IPS-18c (cell line): Measurements from ENCODE around the gene PROP1.
"Not testable (repeated sequence)": the region's sequence is repeated elsewhere in the genome, so short reads cannot be mapped to it uniquely, and the experiment has no call there.

Source experiments
- H3K4me3 ChIP-seq: 2 replicates; pipeline ENCODE4 v1.7.0; 2013; ENCODE audit warnings: low read depth, mild to moderate bottlenecking, low read length, moderate library complexity; ENCODE audit not compliant: insufficient read depth
- H3K9me3 ChIP-seq: one replicate; pipeline ENCODE4 v1.6.1; 2013; ENCODE audit warnings: mild to moderate bottlenecking, low read length, moderate library complexity; ENCODE audit not compliant: control insufficient read depth, insufficient read depth

PROP1 gene

DNA sequence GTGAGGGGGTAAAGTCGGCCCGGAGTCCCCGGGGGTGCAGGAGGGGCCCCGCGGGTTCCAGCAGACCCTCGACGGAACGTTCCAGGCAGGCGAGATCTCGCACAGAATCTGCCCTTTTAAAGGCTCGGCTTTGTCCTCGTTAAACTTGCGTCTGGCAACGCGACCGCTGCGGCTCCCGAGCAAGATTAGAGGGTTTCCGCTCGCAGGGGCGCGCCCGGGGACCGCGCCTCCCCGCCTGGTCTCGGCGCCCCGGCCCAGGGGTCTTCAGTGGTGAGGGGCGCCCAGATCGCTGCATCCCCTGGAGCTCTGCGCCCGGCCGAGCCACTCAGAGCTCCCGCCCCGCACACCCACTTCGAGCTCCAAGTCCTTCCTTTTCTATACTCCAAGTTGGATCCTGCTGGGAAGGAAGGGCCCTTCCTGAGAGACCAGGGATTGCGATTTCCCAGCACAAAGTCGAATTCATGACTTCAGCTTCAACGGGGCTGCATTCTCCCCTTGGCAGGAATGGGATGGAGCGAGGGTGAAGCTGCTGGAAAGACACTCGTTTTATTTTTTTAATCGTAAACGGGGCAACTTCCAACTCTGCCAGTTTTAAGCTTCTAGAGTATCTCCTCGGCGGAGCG is 11.3 kb downstream of the PROP1 start:
- peaks cover 2% of the 10 kb centered on the region for H3K9me3 ChIP-seq
- no peak overlapping the region for H3K4me3 ChIP-seq

DNA sequence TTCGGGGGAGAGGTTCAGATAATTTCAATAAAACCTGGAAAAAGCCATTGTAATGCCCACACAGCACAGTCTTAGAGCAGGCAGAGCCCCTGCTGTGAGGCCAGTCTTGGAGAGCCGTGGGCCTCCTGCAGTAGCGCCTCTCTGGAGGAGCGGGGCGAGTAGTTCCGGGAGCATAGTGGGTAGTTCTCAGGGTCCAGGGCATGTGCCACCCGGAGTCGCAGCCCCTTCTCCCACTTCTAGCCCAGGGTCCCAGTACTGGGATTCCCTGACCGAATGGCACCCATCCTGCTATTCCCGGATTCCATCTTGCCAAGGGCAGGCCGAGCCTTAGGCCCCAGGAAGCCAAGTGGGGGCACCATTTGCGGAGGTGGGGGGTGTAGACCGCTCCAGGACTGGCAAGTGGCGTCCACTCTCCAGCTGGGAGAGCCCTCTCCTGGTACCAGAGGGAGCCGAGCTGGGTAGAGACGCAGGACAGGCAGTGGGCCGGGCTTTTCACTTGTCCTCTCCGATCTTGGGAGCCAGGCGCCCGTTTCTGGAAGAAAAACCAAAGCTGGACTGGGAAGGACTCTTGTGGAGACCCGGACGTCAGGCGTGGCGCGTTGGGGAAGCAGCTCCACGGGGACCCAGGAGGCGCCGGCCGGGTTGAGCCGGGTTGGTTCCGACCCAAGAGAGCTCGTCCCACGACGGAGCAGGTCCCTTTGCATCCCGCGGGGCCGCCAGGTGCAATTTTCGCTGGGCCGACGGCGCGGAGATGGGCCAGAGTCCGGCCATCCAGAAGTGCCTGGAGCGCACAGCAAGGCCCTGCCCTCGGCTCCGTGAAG is 12.1 kb downstream of the PROP1 start:
- no peak overlapping the region for H3K4me3 ChIP-seq

DNA sequence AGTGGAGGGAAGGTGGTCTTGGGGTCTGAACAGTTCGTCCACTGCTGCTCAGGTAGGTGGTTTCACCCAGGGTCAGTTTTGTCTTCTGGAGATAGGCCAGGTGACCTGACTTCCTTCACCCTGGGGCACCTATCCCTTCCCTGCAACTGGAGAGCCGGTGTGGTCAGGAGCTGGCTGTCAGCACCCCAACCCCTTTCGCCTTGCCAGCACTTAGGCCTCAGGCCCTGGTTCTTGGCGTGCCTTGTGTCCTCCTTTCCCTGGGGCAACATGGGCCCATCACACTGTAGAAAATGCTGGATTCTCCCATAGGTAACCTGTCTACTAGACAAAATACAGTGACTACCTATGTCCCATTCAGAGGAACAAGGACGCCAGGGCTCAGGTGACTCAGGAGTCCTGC is 13.1 kb downstream of the PROP1 start:
- Histone ChIP-seq H3K9me3 (peaks cover 2% of the 10 kb centered on the region), H3K4me3 (no peak overlapping the region)

More for the DNA sequence above, 12.1 kb downstream of the PROP1 start:
- peaks cover 2% of the 10 kb centered on the region for H3K9me3 ChIP-seq

DNA sequence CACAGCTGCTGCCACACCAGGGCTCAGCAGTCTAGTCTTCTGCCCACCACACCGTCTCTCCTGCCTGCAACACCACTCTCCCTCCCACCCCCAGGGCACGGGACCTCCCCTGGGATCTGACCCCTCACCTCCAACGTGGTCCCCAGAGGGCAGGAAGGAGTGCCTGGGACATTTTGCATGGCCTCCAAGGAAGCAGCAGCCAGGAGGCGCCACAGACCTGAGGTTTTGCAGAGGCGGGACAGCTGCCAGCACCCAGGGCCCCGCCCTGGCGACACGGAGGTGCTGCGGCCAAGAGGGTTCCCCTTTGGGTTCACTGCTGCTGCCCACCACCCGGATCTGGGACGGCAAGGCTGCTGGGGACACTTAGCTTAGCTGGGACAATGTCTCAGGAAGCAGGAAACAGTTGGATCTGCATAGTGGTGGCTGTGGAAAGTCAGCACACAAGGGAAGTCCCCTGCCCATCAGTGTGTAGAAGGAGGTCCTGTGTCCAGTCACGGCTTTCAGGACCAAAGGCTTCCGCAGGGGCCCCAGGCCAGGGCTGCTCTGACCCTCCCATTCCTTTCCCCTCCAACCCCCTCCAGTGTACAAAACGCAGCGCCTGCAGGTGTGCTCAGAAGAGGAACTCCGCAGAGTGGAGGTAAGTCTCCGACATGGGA is 13.8 kb downstream of the PROP1 start:
- Histone ChIP-seq H3K4me3 (no peak overlapping the region), H3K9me3 (peaks cover 2% of the 10 kb centered on the region)

DNA sequence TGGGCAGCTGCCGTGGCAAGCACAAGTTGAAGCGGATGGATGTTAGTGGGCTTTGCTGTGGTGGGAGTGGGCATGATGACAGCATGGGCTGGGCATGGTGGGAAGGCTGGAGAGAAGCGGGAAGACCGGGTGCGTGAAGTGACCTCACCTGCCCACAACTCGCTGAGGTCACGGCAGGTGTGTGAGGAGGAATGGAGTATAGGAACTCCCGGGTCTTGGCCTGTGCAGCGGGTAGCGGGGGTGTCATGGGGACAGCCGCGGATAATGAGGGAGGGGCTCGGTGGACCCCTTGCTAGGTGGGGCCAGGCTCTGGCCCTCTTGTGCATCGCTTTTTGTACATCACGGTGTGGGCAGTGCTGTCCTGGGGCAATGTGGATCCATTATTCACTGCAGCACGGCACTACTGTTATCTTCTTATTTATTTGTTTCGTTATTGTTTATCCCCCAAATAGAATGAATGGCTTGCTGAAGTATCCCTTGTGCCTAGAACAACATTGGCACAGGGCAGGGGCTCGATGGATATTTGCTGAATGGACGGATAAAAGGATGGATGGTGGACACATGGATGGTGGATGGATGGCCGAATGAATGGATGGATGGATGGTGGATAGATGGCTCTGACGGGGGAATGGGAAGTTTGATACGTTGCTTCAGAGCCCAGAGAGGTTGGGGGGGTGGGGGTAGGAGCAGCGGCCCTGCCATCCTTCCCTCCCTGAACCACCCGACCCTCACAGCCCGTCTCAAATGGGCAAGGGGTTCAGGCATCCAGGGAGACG is 14.6 kb downstream of the PROP1 start:
- Histone ChIP-seq H3K4me3 (no peak overlapping the region), H3K9me3 (peaks cover 2% of the 10 kb centered on the region)

DNA sequence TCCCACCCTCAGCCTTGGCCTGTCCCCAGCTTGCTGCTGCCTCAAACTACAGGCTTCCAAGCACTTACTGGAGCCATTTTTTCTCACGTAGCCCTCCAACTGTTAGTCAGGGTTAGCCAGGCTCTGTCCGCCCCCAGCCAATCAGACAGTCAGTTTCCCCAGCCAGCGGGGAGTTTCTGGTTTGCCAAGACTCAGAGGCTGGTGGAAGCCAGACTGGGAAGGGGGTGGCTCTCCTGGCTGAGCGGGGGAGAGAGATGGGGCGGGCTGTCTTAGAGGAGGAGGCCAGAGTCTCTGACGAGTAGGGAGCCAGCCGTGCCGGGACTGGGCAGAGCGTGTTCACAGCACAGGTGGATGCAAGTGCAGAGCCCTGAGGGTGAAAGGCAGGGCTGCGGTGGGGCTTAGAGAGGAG is 15.3 kb downstream of the PROP1 start:
- Histone ChIP-seq H3K9me3 (no peaks in the 10 kb centered on the region), H3K4me3 (no peak overlapping the region)

DNA sequence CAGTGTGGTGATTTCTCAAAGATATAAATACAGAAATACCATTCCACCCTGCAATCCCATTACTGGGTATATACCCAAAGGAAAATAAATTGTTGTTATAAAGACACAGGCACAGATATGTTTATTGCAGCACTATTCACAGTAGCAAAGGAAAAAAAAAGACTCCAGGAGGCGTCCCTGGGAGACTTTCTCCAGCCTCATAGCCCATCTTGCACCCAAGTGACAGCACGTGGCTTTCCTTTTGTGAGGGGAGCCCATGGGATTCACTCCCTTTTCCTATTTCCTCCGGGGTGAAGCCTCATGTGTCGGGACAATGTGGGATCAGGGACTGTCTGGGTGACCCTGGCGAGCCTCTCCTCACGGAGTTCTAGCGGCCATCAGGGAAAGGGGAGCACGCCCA is 18.4 kb downstream of the PROP1 start:
- H3K9me3 ChIP-seq, H3K4me3 ChIP-seq: not testable (repeated sequence)

DNA sequence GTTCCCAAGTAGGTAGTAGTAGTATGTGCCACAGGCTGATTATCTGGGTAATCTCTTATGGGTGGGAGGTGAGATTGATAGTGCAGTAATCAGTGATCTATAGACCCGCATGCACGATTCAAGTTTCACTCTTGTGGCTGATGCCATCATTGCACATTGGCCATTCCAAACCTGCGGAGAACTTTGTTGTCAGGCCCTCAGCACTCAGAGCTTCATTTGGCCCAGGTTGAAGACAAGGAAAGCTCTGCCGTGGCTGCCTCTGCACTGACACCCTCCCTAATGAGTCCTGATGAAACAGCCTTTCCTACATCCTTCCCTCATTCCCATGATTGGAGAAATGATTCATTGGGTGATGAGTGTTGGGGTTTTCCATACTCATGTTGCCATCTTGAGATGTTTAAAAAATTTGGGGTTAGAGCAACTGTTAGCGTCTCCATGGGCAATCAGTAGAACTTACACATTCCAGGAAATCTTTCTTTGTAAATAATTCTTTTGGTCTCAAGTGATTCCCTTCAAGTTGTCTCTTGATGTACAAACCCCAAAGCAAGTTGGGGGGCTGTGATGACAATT is 22.9 kb downstream of the PROP1 start:
- Histone ChIP-seq H3K4me3 (no peak overlapping the region), H3K9me3 (no peaks in the 10 kb centered on the region)

DNA sequence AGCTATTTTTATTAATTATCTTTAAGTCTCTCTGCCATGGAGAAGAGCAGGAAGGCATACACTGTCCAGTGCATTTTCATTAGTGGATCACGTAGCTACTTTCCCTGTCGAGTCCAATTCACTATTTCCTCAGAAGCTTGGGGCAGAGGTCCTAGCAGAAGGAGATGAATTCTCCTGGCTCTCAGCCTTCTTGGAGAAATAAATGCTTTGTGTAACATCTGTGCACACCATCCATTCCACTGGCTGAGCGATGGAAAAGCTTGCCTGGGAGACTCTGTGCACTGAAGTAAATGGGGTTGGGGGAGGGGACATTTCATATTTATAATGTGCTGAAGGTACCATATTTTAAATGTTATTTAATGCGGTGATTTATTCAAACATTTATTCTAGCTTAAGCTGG is 23.4 kb downstream of the PROP1 start:
- Histone ChIP-seq H3K9me3 (no peaks in the 10 kb centered on the region), H3K4me3 (no peak overlapping the region)

DNA sequence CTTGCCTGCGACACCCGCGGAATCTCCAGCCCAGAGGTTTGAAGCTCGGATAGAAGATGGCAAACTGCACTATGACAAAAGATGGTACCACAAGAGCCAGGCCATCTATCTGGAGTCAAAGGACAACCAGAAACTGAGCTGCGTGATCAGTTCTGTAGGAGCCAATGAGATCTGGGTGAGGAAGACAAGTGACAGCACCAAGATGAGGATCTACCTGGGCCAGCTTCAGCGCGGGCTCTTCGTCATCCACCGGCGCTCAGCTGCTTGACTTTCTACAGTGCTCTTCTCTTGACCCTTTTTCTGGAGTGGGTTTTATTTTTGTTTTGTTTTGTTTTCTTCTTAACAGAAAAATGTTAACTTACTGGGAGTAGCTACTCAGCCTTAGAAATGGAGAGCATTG is 24.0 kb downstream of the PROP1 start:
- not testable (repeated sequence) for H3K4me3 ChIP-seq, H3K9me3 ChIP-seq

DNA sequence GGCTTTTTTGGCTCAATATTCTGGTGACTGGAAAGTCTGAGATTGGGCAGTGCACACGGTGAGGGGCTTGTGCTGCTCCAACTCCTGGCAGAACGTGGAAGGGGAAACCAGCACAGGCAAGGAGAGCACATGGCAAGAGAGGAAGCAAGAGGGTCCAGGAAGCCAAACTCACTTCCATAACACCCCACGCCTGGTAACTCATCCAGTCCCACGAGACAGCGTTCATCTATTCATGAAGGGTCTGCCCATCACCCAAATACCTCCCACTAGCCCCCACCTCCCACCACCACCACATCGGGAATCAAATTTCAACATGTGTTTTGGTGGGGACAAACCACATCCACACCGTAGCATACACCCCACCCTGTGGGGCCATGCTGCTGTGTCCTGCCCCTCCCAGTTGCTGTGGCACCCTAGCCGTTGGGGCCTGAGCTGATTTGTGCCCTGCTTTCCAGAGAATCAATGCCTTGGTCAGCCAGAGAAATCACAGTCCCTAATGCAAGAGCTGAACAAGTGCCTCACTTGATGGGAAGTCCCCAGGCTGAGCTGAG is 27.3 kb downstream of the PROP1 start:
- Histone ChIP-seq H3K9me3 (no peaks in the 10 kb centered on the region), H3K4me3 (no peak overlapping the region)

DNA sequence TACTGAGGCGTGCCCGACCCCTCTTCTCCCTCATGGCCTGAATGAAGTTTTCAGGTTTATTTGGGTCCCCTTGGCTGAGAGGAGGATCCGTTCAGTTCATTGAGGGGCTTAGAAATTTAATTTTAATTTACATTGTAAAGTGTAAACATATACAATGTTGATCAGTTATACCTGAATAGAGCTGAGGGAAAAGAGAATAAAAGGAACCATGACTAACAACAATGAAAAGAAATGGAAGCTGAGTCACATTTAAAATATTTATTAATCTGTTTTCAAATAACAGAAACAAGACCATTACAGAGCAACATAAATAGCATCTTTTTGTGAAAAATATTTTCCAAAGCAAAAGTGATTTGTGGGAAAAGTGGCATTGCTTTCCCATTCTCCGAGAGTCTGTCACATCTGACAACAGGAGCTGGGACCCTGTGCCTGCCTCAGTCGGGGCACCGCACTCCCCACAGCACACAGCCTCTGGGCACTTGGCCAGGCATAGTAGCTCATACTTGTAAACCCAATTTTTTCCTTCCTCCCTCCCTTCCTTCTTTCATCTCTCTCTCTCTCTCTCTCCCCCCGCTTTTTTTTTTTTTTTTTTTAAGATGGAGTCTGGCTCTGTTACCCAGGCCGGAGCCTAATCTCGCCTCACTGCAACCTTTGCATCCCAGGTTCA is 28.7 kb downstream of the PROP1 start:
- H3K4me3 ChIP-seq: no peak overlapping the region
- no peaks in the 10 kb centered on the region for H3K9me3 ChIP-seq

DNA sequence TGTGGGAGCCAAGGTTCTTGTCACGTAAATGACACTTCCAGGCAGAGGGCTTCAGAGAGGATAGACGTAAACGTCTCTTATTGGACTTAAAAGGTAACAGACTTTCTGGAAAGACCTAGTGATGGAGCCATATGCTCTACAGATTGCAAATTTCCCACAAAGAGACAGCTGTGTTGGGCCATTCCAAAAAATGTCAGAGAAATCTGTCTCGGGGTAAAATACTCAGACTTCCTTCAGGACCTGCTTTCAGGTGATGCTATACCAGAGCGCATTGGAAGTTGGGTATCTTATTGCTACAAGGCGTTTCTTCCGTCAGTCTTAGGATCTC is 29.2 kb downstream of the PROP1 start:
- H3K9me3 ChIP-seq: no peaks in the 10 kb centered on the region
- H3K4me3 ChIP-seq: no peak overlapping the region; the same call in 1 of the 2 replicates

DNA sequence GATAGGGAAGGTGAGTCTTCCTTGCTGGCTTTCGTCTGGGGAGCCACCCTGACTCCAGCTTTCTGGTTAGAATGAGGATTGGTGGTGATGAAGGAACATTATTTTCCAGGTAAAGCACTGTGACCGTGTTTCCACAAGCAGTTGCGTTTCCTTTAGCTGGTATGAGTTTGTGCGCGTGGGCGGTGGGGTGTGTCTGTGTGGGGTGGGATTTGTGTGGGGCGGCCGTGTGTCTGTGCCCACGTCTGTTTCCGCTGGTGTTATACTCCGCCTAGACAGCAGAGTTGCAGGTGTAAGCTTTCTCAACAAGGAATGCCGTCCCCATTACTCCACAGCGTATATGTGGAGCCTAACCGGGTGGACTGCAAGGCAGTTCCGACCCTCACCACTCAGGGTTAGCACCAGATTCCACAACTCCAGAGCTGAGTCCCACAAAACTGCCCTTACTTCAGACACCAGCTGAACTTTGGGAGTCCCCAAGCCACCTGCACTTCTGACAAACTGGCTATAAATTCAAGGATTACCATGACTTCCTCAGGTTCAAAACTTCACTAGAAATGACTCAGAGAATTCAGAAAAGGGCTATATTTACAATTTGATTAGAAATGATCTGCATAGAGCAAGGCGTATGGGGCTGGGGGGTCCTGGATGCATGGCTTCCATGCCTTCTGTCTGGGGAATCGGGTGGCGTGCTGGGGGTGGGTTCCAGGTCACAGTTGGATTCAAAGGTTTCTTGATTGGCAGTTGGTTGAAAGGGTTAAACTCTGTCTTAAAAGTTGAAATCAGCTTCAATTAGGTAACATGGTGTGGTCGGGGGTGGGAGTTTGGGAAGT is 29.8 kb downstream of the PROP1 start:
- H3K9me3 ChIP-seq: no peaks in the 10 kb centered on the region

DNA sequence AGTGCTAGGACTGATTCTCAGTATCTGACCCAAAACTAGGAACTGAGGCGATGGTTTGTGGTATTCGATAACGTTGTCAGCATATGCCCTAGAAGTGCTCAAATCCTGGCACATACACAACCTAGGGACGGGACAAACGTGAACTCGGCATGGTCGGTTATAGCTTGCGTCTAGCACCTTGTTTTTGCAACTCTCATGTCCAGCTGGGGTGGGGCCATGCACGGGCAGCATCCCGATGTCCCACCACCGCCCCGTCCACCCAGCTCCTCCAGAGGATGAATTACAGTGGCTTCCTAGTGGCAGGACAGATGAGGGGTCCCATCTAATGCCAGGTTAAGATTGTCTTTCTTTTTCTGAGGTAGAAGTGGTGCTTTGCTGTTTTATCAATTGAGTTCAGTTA is 31.6 kb downstream of the PROP1 start:
- H3K4me3 ChIP-seq: no peak overlapping the region
- H3K9me3 ChIP-seq: no peaks in the 10 kb centered on the region

More for the DNA sequence above, 29.8 kb downstream of the PROP1 start:
- no peak overlapping the region for H3K4me3 ChIP-seq

DNA sequence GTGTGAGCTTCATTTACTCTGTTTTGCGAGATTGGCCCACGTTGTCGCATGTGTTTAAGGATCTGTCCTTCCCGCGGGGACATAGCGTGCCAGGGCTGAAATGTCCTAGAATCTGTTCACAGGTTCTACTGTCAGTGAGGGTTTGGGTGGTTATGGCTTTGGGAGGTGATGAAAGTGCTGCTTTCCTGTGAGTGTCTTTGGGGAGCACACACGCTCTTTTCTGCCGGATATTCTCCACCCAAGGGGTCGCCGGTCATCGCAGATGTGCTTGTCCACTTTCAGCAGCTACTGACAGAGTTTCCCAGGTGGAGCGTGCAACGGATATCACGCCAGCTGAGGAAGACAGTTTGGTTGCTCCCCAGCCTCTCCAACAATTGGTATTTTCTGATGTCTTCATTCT is 32.1 kb downstream of the PROP1 start:
- H3K4me3 ChIP-seq: no peak overlapping the region
- no peaks in the 10 kb centered on the region for H3K9me3 ChIP-seq
